ENCODE results near the gene NANS.
A peak's percentile ranks its signal among the peaks of the same experiment; 100 is the strongest.
"Not testable (repeated sequence)": the region's sequence is repeated elsewhere in the genome, so short reads cannot be mapped to it uniquely, and the experiment has no call there.

The NANS gene

GRCh38 chr9:98075332-98075805 is 18.8 kb downstream of the NANS start:
- no peak for DNase-seq
- no peaks in the 10 kb centered on the region for H3K27me3 Mint-ChIP-seq
- H3K36me3 Mint-ChIP-seq: peaks cover 11 to 28% of the 10 kb centered on the region in 2 donors
- no peak for ATAC-seq (replicated peaks)
- no peak overlapping the region for H3K4me3 Mint-ChIP-seq
- H3K4me1 Mint-ChIP-seq: peaks cover 6 to 16% of the 10 kb centered on the region in 2 donors
- H3K27ac Mint-ChIP-seq: no peak overlapping the region
- H3K9me3 Mint-ChIP-seq: no peaks in the 10 kb centered on the region

- H3K27me3 Mint-ChIP-seq; H3K9me3 Mint-ChIP-seq; DNase-seq; ATAC-seq (replicated peaks); H3K27ac Mint-ChIP-seq; H3K4me3 Mint-ChIP-seq: not testable (repeated sequence)
- H3K4me1 Mint-ChIP-seq: peaks cover 6 to 16% of the 10 kb centered on the region in 2 donors
- H3K36me3 Mint-ChIP-seq: peaks cover 20 to 30% of the 10 kb centered on the region in 2 donors
Observed at GRCh38 chr9:98076514-98076890, 20.0 kb downstream of the NANS start.

- Mint-ChIP-seq H3K4me1 (peaks cover 10 to 27% of the 10 kb centered on the region in 2 donors), H3K27ac (no peak overlapping the region), H3K4me3 (no peak overlapping the region), H3K27me3 (no peaks in the 10 kb centered on the region), H3K9me3 (no peaks in the 10 kb centered on the region), H3K36me3 (peaks cover 30 to 42% of the 10 kb centered on the region in 2 donors)
- ATAC-seq (replicated peaks): no peak
- no peak for DNase-seq
Observed at GRCh38 chr9:98078895-98079294, 22.4 kb downstream of the NANS start.

GRCh38 chr9:98080326-98080725 is 23.8 kb downstream of the NANS start:
- ATAC-seq (replicated peaks): no peak
- Mint-ChIP-seq H3K9me3 (no peaks in the 10 kb centered on the region), H3K27ac (no peak overlapping the region)

GRCh38 chr9:98080780-98081179 is 24.2 kb downstream of the NANS start:
- Mint-ChIP-seq H3K4me1 (peaks cover 5 to 15% of the 10 kb centered on the region in 2 donors), H3K36me3 (peaks cover 31 to 44% of the 10 kb centered on the region in 2 donors), H3K27ac (no peak overlapping the region), H3K27me3 (no peaks in the 10 kb centered on the region), H3K4me3 (no peak overlapping the region), H3K9me3 (no peaks in the 10 kb centered on the region)
- ATAC-seq (replicated peaks) (no peak), DNase-seq (no peak)

More at GRCh38 chr9:98080326-98080725, 23.8 kb downstream of the NANS start:
- Mint-ChIP-seq H3K36me3 (peaks cover 31 to 44% of the 10 kb centered on the region in 2 donors), H3K27me3 (no peaks in the 10 kb centered on the region), H3K4me3 (no peak overlapping the region), H3K4me1 (peaks cover 5 to 14% of the 10 kb centered on the region in 2 donors)
- DNase-seq: no peak

- Mint-ChIP-seq H3K27me3 (no peaks in the 10 kb centered on the region), H3K36me3 (peaks cover 34 to 49% of the 10 kb centered on the region in 2 donors), H3K4me1 (peaks cover 13 to 24% of the 10 kb centered on the region in 2 donors), H3K4me3 (no peak overlapping the region), H3K27ac (peak overlapping the region; percentile 31), H3K9me3 (no peaks in the 10 kb centered on the region)
- DNase-seq: no peak
- ATAC-seq (replicated peaks): peak; percentile 57 to 64
Observed at GRCh38 chr9:98081477-98082219, 25.1 kb downstream of the NANS start.

GRCh38 chr9:98083061-98083501 is 26.5 kb downstream of the NANS start:
- no peaks in the 10 kb centered on the region for H3K27me3 Mint-ChIP-seq
- ATAC-seq (replicated peaks) (no peak), DNase-seq (no peak)
- H3K36me3 Mint-ChIP-seq: peaks cover 30 to 48% of the 10 kb centered on the region in 2 donors
- peaks cover 18 to 32% of the 10 kb centered on the region in 2 donors for H3K4me1 Mint-ChIP-seq
- H3K27ac Mint-ChIP-seq: no peak overlapping the region
- H3K9me3 Mint-ChIP-seq: no peaks in the 10 kb centered on the region
- H3K4me3 Mint-ChIP-seq: no peak overlapping the region

- H3K4me3 Mint-ChIP-seq: no peak overlapping the region
- H3K4me1 Mint-ChIP-seq: peaks cover 18 to 32% of the 10 kb centered on the region in 2 donors
- H3K27me3 Mint-ChIP-seq: no peaks in the 10 kb centered on the region
- H3K9me3 Mint-ChIP-seq: no peaks in the 10 kb centered on the region
- peak overlapping the region; percentile 1 for H3K27ac Mint-ChIP-seq
- no peak for DNase-seq
- no peak for ATAC-seq (replicated peaks)
- peaks cover 31 to 44% of the 10 kb centered on the region in 2 donors for H3K36me3 Mint-ChIP-seq
Observed at GRCh38 chr9:98083566-98084183, 27.1 kb downstream of the NANS start.

- H3K27ac Mint-ChIP-seq: no peak overlapping the region
- H3K4me1 Mint-ChIP-seq: peaks cover 18 to 32% of the 10 kb centered on the region in 2 donors
- no peaks in the 10 kb centered on the region for H3K27me3 Mint-ChIP-seq
- no peak for ATAC-seq (replicated peaks)
- H3K36me3 Mint-ChIP-seq: peaks cover 31 to 39% of the 10 kb centered on the region in 2 donors
- DNase-seq: no peak
- no peak overlapping the region for H3K4me3 Mint-ChIP-seq
- H3K9me3 Mint-ChIP-seq: no peaks in the 10 kb centered on the region
Observed at GRCh38 chr9:98084396-98084795, 27.9 kb downstream of the NANS start.

GRCh38 chr9:98085058-98085457 is 28.5 kb downstream of the NANS start:
- Mint-ChIP-seq H3K36me3 (peaks cover 29 to 39% of the 10 kb centered on the region in 2 donors), H3K27ac (peak overlapping the region; percentile 74), H3K4me3 (no peak overlapping the region), H3K27me3 (no peaks in the 10 kb centered on the region), H3K9me3 (no peaks in the 10 kb centered on the region), H3K4me1 (peaks cover 20 to 32% of the 10 kb centered on the region in 2 donors)
- DNase-seq: no peak
- no peak for ATAC-seq (replicated peaks)

GRCh38 chr9:98085944-98086343 is 29.4 kb downstream of the NANS start:
- DNase-seq (no peak), ATAC-seq (replicated peaks) (peak in 1 of 2 donors; percentile 31)
- Mint-ChIP-seq H3K9me3 (no peaks in the 10 kb centered on the region), H3K36me3 (peaks cover 27 to 38% of the 10 kb centered on the region in 2 donors), H3K27me3 (no peaks in the 10 kb centered on the region), H3K4me3 (no peak overlapping the region), H3K27ac (peak overlapping the region; percentile 39), H3K4me1 (peaks cover 20 to 32% of the 10 kb centered on the region in 2 donors)

GRCh38 chr9:98086461-98086860 is 29.9 kb downstream of the NANS start:
- Mint-ChIP-seq H3K4me1 (peaks cover 20 to 32% of the 10 kb centered on the region in 2 donors), H3K27ac (peak overlapping the region; percentile 39), H3K27me3 (no peaks in the 10 kb centered on the region), H3K36me3 (peaks cover 22 to 34% of the 10 kb centered on the region in 2 donors), H3K4me3 (peak overlapping the region; percentile 1 to 40), H3K9me3 (no peaks in the 10 kb centered on the region)
- DNase-seq: no peak
- no peak for ATAC-seq (replicated peaks)

GRCh38 chr9:98087420-98088354 is 31.2 kb downstream of the NANS start:
- ATAC-seq (replicated peaks) (peak; percentile 80 to 87), DNase-seq (peak; percentile 61)

GRCh38 chr9:98090674-98091073 is 34.1 kb downstream of the NANS start:
- H3K9me3 Mint-ChIP-seq; H3K27me3 Mint-ChIP-seq; DNase-seq; H3K27ac Mint-ChIP-seq; H3K4me3 Mint-ChIP-seq; ATAC-seq (replicated peaks): not testable (repeated sequence)
- Mint-ChIP-seq H3K4me1 (peaks cover 15 to 18% of the 10 kb centered on the region in 2 donors), H3K36me3 (peaks cover 24 to 42% of the 10 kb centered on the region in 2 donors)

More at GRCh38 chr9:98087420-98088354, 31.2 kb downstream of the NANS start:
- Mint-ChIP-seq H3K27me3 (no peaks in the 10 kb centered on the region), H3K4me1 (peaks cover 19 to 31% of the 10 kb centered on the region in 2 donors), H3K9me3 (no peaks in the 10 kb centered on the region), H3K36me3 (peaks cover 21 to 34% of the 10 kb centered on the region in 2 donors), H3K27ac (peak overlapping the region; percentile 74), H3K4me3 (peak overlapping the region; percentile 59 to 81)

All from stimulated activated naive B cell treated with anti-CD40 and anti-IgM and Interleukin-4, amounts not matched to agents 10 μg/mL and 1 μg/mL and 100 μg/mL, for 72 hours (primary cell).